Cerebellar cortex (tissue), 1 donor: ENCODE data around the gene PHACTR2.
A peak's percentile ranks its signal among the peaks of the same experiment; 100 is the strongest.
"Not testable (repeated sequence)": the region's sequence is repeated elsewhere in the genome, so short reads cannot be mapped to it uniquely, and the experiment has no call there.

ENCODE experiments used
- DNase-seq: peaks from one replicate; pipeline ENCODE4 v3.0.0-alpha.2; 2015; ENCODE audit warnings: low spot score

Gene PHACTR2

DNA sequence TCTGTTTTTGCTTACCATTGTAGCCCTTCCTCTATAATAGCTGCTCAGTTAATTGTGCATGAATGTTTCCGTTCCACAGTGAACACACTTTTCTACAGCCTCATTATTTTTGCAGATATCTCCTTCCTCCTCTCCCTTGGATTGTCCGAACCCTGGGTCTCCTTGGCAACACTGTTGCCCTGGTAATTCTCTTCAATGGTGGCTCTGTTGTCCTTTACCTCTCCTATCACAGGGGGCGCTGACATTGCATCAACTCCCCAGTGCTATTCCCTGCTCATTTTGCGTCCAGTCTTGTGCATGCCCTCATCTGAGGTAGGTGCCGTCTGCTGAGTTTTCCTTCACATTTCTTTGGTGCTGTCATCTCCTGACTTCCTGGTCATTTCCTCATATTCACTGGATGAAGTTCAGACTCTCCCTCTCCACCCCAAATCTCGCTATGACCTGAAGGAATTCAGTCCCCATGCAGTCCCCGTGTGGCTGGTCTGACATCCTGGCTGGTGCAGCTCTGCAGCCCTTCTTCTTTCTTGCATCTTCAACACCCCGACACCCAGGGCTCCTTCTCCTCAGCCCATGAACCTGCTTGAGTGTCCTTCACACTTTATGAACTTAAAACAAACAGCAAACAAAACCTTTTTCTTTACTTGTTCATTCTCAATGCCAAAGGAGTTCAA lies 21.1 kb downstream of the PHACTR2 start:
- peak; percentile 19 for DNase-seq

DNA sequence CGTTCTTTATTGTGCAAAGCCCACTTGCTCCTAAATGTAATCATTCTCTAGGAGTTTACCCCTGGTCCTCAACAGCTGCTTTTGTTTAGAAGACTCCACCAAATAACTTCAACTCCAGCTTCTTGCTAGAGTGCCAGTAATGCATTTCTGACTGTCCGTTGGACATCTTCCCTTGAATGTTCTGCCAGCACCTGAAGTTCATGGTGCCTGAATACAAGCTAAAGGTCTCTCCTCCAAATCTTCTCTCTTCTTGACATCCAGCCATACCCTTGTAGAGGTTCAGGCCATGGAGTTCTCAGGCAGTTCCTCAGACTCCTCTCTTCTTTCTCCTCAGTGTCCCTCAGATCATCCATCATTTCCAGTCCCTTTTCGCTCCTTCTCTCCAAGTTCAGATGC lies 21.7 kb downstream of the PHACTR2 start:
- DNase-seq = no peak

GRCh38 chr6:143700684-143701348 lies 23.1 kb downstream of the PHACTR2 start:
- no peak for DNase-seq

DNA sequence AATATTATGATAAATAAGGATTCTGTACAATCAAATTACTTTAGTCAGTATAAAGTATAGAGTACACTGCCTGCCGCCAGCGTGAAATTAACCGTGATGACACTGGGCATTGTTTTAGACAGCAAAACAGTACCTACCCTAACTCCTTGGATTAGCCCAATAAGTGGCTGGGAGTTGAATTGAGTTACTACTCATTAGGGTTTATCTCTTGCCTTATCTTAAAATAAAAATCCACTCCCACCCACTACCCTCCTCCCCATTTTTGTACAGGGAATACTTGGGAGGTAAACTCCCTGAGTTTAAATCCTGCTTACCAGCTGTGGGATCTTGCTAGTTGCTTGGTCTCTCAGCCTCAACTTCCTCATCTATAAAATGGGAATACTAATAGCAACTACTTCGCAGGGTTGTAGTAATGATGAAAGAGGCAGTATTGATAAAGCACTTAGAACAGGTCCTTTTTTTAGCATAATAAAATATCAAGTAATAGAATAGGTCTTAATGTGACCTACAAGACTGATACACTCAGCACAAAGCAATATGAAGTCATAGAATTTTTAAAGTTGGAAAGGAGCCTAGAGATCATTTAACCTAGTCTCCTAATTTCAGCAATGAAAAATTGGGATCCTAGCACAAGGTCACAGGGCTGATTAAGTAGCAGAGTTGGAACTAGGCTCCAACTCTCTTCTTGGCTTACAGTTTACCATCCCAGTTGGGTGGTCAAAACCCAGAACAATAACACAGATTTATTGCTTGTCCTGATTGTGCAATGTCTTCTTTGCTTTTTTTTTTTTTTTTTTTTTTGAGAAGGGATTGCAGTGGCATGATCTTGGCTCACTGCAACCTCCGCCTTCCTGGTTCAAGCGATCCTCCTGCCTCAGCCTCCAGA lies 23.8 kb downstream of the PHACTR2 start:
- no peak for DNase-seq

DNA sequence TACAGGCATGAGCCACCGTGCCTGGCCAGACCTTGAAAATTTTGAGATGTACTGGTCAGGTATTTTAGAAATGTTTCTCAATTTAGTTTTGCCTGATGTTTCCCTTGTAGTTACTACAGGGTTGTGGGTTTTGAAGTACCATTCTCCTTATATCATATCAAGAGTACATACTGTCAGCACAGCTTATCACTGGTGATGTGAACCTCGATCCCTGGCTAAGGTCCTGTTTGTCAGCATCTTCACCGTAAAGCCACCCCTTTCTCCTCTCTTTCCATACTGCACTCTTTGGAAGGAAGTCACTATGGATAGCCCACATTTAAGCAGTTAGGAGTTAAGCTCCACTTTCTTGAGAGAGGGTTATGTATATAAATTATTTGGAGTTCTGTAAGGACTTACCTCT lies 27.8 kb downstream of the PHACTR2 start:
- DNase-seq = no peak

- no peak for DNase-seq
These were observed 29.9 kb downstream of the PHACTR2 start for GRCh38 chr6:143707697-143708096.

- no peak for DNase-seq
These were observed 31.1 kb downstream of the PHACTR2 start for GRCh38 chr6:143708889-143709288.

GRCh38 chr6:143711714-143712113 lies 33.9 kb downstream of the PHACTR2 start:
- DNase-seq = no peak

- DNase-seq = no peak
These were observed 40.7 kb downstream of the PHACTR2 start for GRCh38 chr6:143718472-143718871.

GRCh38 chr6:143721642-143722041 lies 43.9 kb downstream of the PHACTR2 start:
- no peak for DNase-seq

DNA sequence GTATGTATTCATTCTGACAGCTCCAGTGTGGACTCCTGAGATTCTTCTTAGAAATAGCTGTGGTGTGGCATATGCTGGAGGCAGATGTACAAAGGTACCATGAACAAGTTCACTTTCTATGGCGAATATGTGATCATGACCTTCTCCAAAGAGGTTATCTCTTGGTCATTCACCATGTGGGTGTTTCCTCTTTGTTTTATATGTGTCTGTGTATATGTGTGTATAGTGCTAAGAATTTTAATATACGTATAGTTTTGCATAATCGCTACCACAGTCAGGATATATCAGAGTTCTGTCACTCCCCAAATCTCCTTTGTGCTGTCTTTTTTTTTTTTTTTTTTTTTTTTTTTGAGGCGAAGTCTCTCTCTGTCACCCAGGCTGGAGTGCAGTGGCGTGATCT lies 47.1 kb downstream of the PHACTR2 start:
- no peak for DNase-seq

- DNase-seq = no peak
These were observed 48.4 kb downstream of the PHACTR2 start for GRCh38 chr6:143726015-143726647.

DNA sequence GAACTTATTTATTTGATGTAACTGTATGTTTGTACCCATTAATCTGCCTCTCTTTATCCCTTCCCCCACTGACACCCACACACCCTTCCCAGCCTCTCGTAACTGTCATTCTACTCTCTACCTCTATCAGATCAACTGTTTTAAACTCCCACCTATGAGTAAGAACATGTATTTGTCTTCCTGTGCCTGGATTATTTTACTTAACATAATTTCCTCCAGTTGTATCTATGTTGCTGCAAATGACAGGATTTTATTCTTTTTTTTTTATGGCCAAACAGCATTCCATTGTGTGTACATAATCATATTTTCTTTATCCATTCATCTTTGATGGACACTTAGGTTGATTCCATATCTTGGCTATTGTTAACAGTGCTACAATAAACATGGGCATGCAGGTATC lies 49.3 kb downstream of the PHACTR2 start:
- DNase-seq = no peak

- DNase-seq = no peak
These were observed 54.0 kb downstream of the PHACTR2 start for GRCh38 chr6:143731789-143732188.

GRCh38 chr6:143732536-143732935 lies 54.8 kb downstream of the PHACTR2 start:
- no peak for DNase-seq

GRCh38 chr6:143733510-143733909 lies 55.7 kb downstream of the PHACTR2 start:
- DNase-seq = no peak

GRCh38 chr6:143734641-143735063 lies 56.9 kb downstream of the PHACTR2 start:
- DNase-seq = no peak

DNA sequence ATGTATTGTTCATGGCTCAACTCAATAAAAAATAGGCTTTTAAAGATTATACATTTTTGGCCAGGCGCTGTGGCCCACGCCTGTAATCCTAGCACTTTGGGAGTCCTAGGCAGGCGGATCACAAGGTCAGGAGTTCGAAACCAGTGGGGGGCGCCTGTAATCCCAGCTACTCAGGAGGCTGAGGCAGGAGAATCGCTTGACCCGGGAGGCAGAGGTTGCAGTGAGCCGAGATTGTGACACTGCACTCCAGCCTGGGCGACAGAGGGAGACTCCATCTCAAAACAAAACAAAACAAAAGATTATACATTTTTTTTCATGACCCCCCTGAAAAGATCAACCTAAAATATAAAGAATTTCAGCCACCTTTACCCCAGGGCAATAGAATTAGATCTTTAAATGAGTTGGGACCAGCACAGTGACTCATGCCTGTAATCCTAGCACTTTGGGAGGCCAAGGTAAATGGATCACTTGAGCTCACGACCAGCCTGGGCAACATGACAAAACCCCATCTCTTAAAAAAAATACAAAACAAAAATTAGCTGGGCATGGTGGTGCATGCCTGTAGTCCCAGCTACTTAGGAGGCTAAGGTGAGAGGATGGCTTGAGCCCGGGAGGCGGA lies 60.4 kb downstream of the PHACTR2 start:
- not testable (repeated sequence) for DNase-seq

DNA sequence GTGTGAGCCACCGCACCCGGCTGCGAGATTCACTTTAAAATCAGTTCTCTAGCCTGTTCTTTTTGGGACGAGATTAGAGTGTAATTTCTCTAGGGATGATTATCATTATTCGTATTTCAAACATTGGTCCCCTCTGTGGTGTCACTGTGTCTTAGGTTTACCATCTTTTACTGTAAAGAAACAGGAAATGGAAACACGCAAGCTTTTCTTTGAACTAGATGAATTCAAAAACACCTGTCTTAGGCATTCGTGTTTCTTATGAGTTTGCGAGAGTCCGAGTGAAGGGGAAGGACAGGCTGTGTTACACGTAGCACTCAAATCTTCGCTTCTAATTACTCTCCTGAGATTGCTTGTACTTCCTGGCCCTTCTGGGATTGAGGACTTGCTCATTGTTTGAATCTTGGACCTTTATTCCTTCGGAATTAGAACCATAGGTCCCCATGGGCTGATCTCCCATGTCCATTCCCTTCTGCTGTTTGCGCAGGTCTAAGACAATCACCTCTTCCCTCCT lies 61.6 kb downstream of the PHACTR2 start:
- no peak for DNase-seq

- DNase-seq = no peak
These were observed 62.4 kb downstream of the PHACTR2 start for GRCh38 chr6:143740213-143740612.

DNA sequence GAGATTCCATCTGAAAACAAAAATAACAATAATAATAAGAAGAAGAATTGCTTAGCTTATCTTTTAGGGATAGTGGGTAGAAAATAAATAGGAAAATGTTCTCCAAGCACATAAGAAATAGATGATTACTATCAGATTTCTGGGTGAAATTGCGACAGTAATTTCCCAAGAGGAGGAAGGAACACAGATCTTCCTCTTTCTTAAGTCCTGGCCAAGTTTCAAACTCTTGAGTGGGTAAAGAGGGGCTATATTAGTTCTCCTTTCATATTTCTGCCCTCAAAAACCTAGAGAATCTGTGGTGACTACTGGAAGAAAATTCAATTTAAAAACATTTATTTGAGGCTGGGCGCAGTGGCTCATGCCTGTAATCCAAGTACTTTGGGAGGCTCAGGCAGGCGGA lies 63.7 kb downstream of the PHACTR2 start:
- no peak for DNase-seq
